ENCODE results near the gene ESRRA. TPM values are rescaled to one million over a fixed set of nuclear protein-coding genes. Genes with fewer than 3 reads are reported as not detected.
"Not testable (repeated sequence)": the region's sequence is repeated elsewhere in the genome, so short reads cannot be mapped to it uniquely, and the experiment has no call there.

Gene ESRRA
- total RNA-seq, 4 donors from 2014 or later = 192 to 471 (median 260) TPM

DNA sequence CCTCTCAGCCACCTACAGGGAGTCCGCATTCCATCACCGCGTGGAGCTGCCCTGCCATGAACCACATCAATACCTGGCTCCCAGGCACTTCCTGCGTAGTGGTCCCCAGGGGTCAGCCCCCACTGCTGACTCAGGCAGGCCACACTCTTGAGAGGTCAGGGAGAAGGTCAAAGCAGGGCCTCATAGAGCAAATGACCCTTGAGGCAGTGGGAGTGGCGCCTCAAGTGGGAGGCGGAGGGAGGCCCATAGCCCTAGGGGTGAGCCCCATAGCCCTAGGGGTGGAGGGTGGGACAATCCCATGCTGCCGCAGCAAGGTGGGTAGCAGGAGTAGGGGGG lies 17.6 kb downstream of the ESRRA start:
- no peak for ATAC-seq
- no peaks in the 10 kb centered on the region for H3K9me3 ChIP-seq
- no peak overlapping the region for H3K4me3 ChIP-seq
- intact Hi-C loops (cut with DNase I; ENCODE audit: low total_unique reads) = no loop called here
- H3K27me3 ChIP-seq = no peaks in the 10 kb centered on the region
- H3K4me1 ChIP-seq = peaks cover 5 to 10% of the 10 kb centered on the region in 2 donors
- peaks cover 0 to 17% of the 10 kb centered on the region in 2 donors for H3K36me3 ChIP-seq
- DNase-seq = no peak
- no peak for TF ChIP-seq POLR2A (IDR thresholded peaks at IDR 0.05)
- no peak overlapping the region for H3K27ac ChIP-seq
- in situ Hi-C loops (cut with MboI; ENCODE audit: low sequenced_read_pairs in 4 of 4) = no loop called here

DNA sequence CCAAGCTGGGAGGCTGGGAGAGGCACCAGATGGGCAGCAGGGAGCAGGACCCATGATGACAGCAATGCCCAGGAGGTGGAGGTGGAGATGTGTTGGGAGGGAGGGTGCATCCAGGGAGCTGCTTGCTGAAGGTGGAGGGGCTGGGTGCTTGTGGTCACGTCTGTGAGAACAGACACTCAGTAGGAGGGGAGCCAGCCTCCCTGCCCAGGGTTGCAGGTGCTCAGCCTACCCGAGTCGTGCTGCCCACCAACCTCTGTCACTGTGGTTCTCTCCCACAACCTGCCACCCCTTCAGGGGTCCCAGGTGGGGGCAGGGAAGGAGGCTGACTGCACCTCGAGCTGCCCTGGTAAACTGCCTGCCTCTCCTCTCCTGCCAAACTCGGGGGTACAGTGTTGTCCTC lies 18.0 kb downstream of the ESRRA start:
- DNase-seq (no peak), ATAC-seq (no peak)
- Histone ChIP-seq H3K27me3 (no peaks in the 10 kb centered on the region), H3K36me3 (peaks cover 0 to 17% of the 10 kb centered on the region in 2 donors), H3K9me3 (no peaks in the 10 kb centered on the region), H3K27ac (no peak overlapping the region), H3K4me3 (no peak overlapping the region), H3K4me1 (peaks cover 5 to 9% of the 10 kb centered on the region in 2 donors)
- intact Hi-C loops (cut with DNase I; ENCODE audit: low total_unique reads) = no loop called here
- in situ Hi-C loops (cut with MboI; ENCODE audit: low sequenced_read_pairs in 4 of 4) = no loop called here
- TF ChIP-seq POLR2A (IDR thresholded peaks at IDR 0.05) = no peak
- TF ChIP-seq, protein P1, sequence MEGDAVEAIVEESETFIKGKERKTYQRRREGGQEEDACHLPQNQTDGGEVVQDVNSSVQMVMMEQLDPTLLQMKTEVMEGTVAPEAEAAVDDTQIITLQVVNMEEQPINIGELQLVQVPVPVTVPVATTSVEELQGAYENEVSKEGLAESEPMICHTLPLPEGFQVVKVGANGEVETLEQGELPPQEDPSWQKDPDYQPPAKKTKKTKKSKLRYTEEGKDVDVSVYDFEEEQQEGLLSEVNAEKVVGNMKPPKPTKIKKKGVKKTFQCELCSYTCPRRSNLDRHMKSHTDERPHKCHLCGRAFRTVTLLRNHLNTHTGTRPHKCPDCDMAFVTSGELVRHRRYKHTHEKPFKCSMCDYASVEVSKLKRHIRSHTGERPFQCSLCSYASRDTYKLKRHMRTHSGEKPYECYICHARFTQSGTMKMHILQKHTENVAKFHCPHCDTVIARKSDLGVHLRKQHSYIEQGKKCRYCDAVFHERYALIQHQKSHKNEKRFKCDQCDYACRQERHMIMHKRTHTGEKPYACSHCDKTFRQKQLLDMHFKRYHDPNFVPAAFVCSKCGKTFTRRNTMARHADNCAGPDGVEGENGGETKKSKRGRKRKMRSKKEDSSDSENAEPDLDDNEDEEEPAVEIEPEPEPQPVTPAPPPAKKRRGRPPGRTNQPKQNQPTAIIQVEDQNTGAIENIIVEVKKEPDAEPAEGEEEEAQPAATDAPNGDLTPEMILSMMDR (IDR thresholded peaks at IDR 0.05 in 4 of 5, conservative IDR thresholded peaks at IDR 0.05 in 1 of 5) = no peak

DNA sequence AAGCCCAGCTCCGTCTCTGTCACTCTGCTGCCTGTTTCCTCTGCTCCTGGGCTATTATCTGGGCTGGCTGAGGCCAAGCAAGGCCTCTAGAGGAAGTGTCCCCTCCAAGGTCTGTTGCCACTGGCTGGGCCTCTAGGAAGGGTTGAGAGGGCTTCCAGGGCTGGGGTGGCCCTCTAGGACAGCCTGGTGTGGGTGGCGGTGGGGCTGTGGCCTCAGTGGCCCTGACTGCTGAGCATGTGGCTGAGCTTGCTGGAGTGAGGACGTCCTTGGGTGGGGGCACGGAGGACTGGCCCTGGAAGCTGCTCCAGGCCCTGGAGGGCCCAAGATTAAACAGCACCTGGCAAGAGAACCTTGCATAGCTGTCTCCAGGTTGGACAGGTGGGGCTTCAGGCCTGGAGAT lies 18.7 kb downstream of the ESRRA start:
- H3K36me3 ChIP-seq = peaks cover 0 to 17% of the 10 kb centered on the region in 2 donors
- DNase-seq; intact Hi-C loops (cut with DNase I; ENCODE audit: low total_unique reads); H3K9me3 ChIP-seq; H3K27me3 ChIP-seq; in situ Hi-C loops (cut with MboI; ENCODE audit: low sequenced_read_pairs in 4 of 4); ATAC-seq; H3K4me3 ChIP-seq; H3K27ac ChIP-seq; H3K4me1 ChIP-seq: not testable (repeated sequence)

- in situ Hi-C loops (cut with MboI; ENCODE audit: low sequenced_read_pairs in 4 of 4) = no loop called here
- Histone ChIP-seq H3K27ac (no peak overlapping the region), H3K27me3 (no peaks in the 10 kb centered on the region), H3K4me1 (peaks cover 0 to 8% of the 10 kb centered on the region in 2 donors), H3K4me3 (no peak overlapping the region), H3K9me3 (no peaks in the 10 kb centered on the region), H3K36me3 (peaks cover 0 to 16% of the 10 kb centered on the region in 2 donors)
- no peak for TF ChIP-seq POLR2A (IDR thresholded peaks at IDR 0.05)
- TF ChIP-seq, protein P1 (IDR thresholded peaks at IDR 0.05 in 4 of 5, conservative IDR thresholded peaks at IDR 0.05 in 1 of 5) = no peak
- intact Hi-C loops (cut with DNase I; ENCODE audit: low total_unique reads) = no loop called here
- no peak for ATAC-seq
- no peak for DNase-seq
Observed at GRCh38 chr11:64324692-64325469, 19.6 kb downstream of the ESRRA start.

DNA sequence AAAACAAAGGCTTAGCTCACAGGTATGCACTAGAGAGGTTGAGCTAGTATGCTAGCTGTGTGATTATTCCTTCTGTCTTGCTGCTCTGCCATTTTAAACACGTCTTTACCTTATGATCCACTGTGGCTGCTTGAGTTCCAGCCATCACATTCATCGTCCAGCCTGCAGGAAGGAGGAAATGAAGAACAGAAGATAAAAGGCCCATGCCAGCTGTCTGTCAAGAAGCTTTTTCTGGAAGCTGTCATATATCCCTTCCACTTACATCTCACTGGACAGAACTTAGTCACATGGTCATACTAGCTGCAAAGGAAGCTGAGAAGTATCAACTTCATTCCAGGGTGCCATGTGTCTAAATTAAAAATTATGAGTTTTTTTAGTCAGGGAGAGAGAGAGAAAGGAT lies 22.1 kb downstream of the ESRRA start:
- intact Hi-C loops (cut with DNase I; ENCODE audit: low total_unique reads) (no loop called here), in situ Hi-C loops (cut with MboI; ENCODE audit: low sequenced_read_pairs in 4 of 4) (no loop called here)
- Histone ChIP-seq H3K27ac (no peak overlapping the region), H3K4me3 (no peak overlapping the region), H3K27me3 (no peaks in the 10 kb centered on the region), H3K9me3 (no peaks in the 10 kb centered on the region), H3K36me3 (no peaks in the 10 kb centered on the region), H3K4me1 (peaks cover 0 to 8% of the 10 kb centered on the region in 2 donors)
- TF ChIP-seq, protein P1 (IDR thresholded peaks at IDR 0.05 in 4 of 5, conservative IDR thresholded peaks at IDR 0.05 in 1 of 5) = no peak
- no peak for TF ChIP-seq POLR2A (IDR thresholded peaks at IDR 0.05)
- no peak for DNase-seq
- ATAC-seq = no peak

GRCh38 chr11:64327993-64328392 lies 22.7 kb downstream of the ESRRA start:
- no peaks in the 10 kb centered on the region for H3K9me3 ChIP-seq
- ATAC-seq (no peak), DNase-seq (no peak)
- H3K4me3 ChIP-seq = no peak overlapping the region
- no peaks in the 10 kb centered on the region for H3K27me3 ChIP-seq
- in situ Hi-C loops (cut with MboI; ENCODE audit: low sequenced_read_pairs in 4 of 4) (no loop called here), intact Hi-C loops (cut with DNase I; ENCODE audit: low total_unique reads) (no loop called here)
- H3K36me3 ChIP-seq = no peaks in the 10 kb centered on the region
- TF ChIP-seq POLR2A (IDR thresholded peaks at IDR 0.05) = no peak
- TF ChIP-seq, protein P1 (IDR thresholded peaks at IDR 0.05 in 4 of 5, conservative IDR thresholded peaks at IDR 0.05 in 1 of 5) = no peak
- H3K27ac ChIP-seq = no peak overlapping the region
- peaks cover 0 to 8% of the 10 kb centered on the region in 2 donors for H3K4me1 ChIP-seq

Measured in gastrocnemius medialis (tissue), 4 donors.